CD14-positive monocyte (primary cell): ENCODE measurements around the gene OTOS. TPM values are rescaled to one million over a fixed set of nuclear protein-coding genes. Genes with fewer than 3 reads are reported as not detected.

Source experiments
- DNase-seq, 3 donors: peaks; one replicate each; pipeline ENCODE4 v3.0.0-alpha.2; 2011 to 2022
- H2AFZ ChIP-seq: 2 replicates; pipeline ENCODE4 v1.6.0; 2012; ENCODE audit warnings: mild to moderate bottlenecking, low read depth, low read length, inconsistent platforms; ENCODE audit not compliant: insufficient read depth, poor library complexity, severe bottlenecking
- H3K27ac ChIP-seq, 2 donors: 1 replicate in 1 of 2; 2 replicates in 1 of 2; pipeline ENCODE4 v1.5.1; 2012 to 2013; ENCODE audit warnings: low read length in 2 of 2, control low read depth in 1 of 2, inconsistent platforms in 1 of 2, low read depth in 1 of 2, mild to moderate bottlenecking in 1 of 2
- H3K27me3 ChIP-seq, 2 donors: one replicate each; pipeline versions ENCODE4 v1.6.0 to v1.6.1; 2011 to 2013; ENCODE audit warnings: low read length in 2 of 2; ENCODE audit not compliant: control insufficient read depth in 2 of 2, insufficient read depth in 2 of 2
- H3K36me3 ChIP-seq, 2 donors: replicated peaks in 1 of 2; 1 replicate in 1 of 2; 2 replicates in 1 of 2; pipeline versions ENCODE4 v1.5.1 to v1.6.1; 2012 to 2013; ENCODE audit warnings: low read length in 2 of 2, control low read depth in 1 of 2, inconsistent platforms in 1 of 2, mild to moderate bottlenecking in 1 of 2; ENCODE audit not compliant: insufficient read depth in 2 of 2, control insufficient read depth in 1 of 2
- H3K4me1 ChIP-seq, 2 donors: 1 replicate in 1 of 2; 2 replicates in 1 of 2; pipeline versions ENCODE4 v1.5.1 to v1.6.1; 2012 to 2013; ENCODE audit warnings: low read length in 2 of 2, control low read depth in 1 of 2, inconsistent platforms in 1 of 2, mild to moderate bottlenecking in 1 of 2, moderate library complexity in 1 of 2; ENCODE audit not compliant: insufficient read depth in 2 of 2, control insufficient read depth in 1 of 2
- H3K4me2 ChIP-seq: replicated peaks from 2 replicates; pipeline ENCODE3; 2012; ENCODE audit warnings: low read length, moderate library complexity, mild to moderate bottlenecking; ENCODE audit not compliant: poor library complexity, severe bottlenecking; ENCODE audit errors: extremely low read depth
- H3K4me3 ChIP-seq, 3 experiments: fragments of 200-600 bp in 1 of 3; sonication (generic) in 1 of 3; replicated peaks in 1 of 3; 1 replicate in 2 of 3; 2 replicates in 1 of 3; pipeline ENCODE4 v1.5.1; 2011 to 2013; ENCODE audit warnings: low read length in 3 of 3, mild to moderate bottlenecking in 3 of 3, control low read depth in 2 of 3, low read depth in 2 of 3, inconsistent platforms in 1 of 3, moderate library complexity in 1 of 3
- H3K79me2 ChIP-seq: 2 replicates; pipeline ENCODE4 v1.6.0; 2012; ENCODE audit warnings: mild to moderate bottlenecking, control low read depth, inconsistent platforms, low read length, moderate library complexity; ENCODE audit not compliant: insufficient read depth
- H3K9ac ChIP-seq: 2 replicates; pipeline ENCODE4 v1.6.0; 2017; ENCODE audit warnings: low read length, mild to moderate bottlenecking; ENCODE audit not compliant: insufficient read depth, poor library complexity, severe bottlenecking
- H3K9me3 ChIP-seq, 2 donors: replicated peaks in 1 of 2; 1 replicate in 1 of 2; 2 replicates in 1 of 2; pipeline versions ENCODE4 v1.5.1 to v1.6.1; 2012 to 2013; ENCODE audit warnings: low read length in 2 of 2, control low read depth in 1 of 2; ENCODE audit not compliant: control insufficient read depth in 1 of 2, insufficient read depth in 1 of 2
- H4K20me1 ChIP-seq: 2 replicates; pipeline ENCODE4 v1.6.0; 2012; ENCODE audit warnings: mild to moderate bottlenecking, low read length, control low read depth, moderate library complexity; ENCODE audit not compliant: insufficient read depth
- H3K27ac Mint-ChIP-seq, 7 donors: one replicate each; pipeline ENCODE4 v1.8.0; 2020; ENCODE audit warnings: mild to moderate bottlenecking in 7 of 7, mixed read lengths in 7 of 7, moderate library complexity in 6 of 7, inconsistent platforms in 2 of 7
- H3K27me3 Mint-ChIP-seq, 3 donors: one replicate each; pipeline ENCODE4 v1.8.0; 2021 to 2022; ENCODE audit warnings: low read depth in 3 of 3, mild to moderate bottlenecking in 3 of 3, mixed read lengths in 3 of 3, moderate library complexity in 3 of 3, inconsistent platforms in 1 of 3
- H3K36me3 Mint-ChIP-seq, 2 donors: one replicate each; pipeline ENCODE4 v1.8.0; 2020; ENCODE audit warnings: mixed read lengths in 2 of 2, inconsistent platforms in 1 of 2, mild to moderate bottlenecking in 1 of 2
- H3K4me1 Mint-ChIP-seq: one replicate; pipeline ENCODE4 v1.8.0; 2020; ENCODE audit warnings: mild to moderate bottlenecking, mixed read lengths
- H3K4me3 Mint-ChIP-seq, 2 donors: one replicate each; pipeline ENCODE4 v1.8.0; 2020; ENCODE audit warnings: mild to moderate bottlenecking in 2 of 2, mixed read lengths in 2 of 2, moderate library complexity in 1 of 2
- H3K9me3 Mint-ChIP-seq, 7 donors: one replicate each; pipeline ENCODE4 v1.8.0; 2020 to 2022; ENCODE audit warnings: mixed read lengths in 7 of 7, mild to moderate bottlenecking in 6 of 7, moderate library complexity in 6 of 7, inconsistent platforms in 2 of 7
- WGBS: methylation state at CpG from one replicate; pipeline ENCODE4 v1.1.5; 2013; ENCODE audit warnings: missing lambda C conversion rate; ENCODE audit not compliant: insufficient coverage; 5-methylcytosine and 5-hydroxymethylcytosine counted together
- intact Hi-C, 2 donors: fragments of 100-400 bp; cut with micrococcal nuclease; formaldehyde crosslinking; loops; one replicate each; pipeline versions ENCODE4 v1.15.0 to v1.15.1; 2023
- polyA plus RNA-seq, 3 donors: library from polyadenylated mRNA; depleted of rRNA in 1 of 3; unstranded in 2 of 3; stranded (reverse) in 1 of 3; fragments of 300-500 nt in 2 of 3; fragments of >200 nt in 1 of 3; fragmentation: Illumina TruSeq in 2 of 3; gene quantifications; 1 replicate in 2 of 3; 2 replicates in 1 of 3; pipeline ENCODE4 v1.2.3, GENCODE V29; 2012 to 2021
- TF ChIP-seq, protein P1 (sequence below): fragments of 200-600 bp; IDR thresholded peaks from one replicate; pipeline ENCODE4 v1.8.0; 2022; ENCODE audit warnings: antibody characterized with exemption, mild to moderate bottlenecking

Gene OTOS
- polyA plus RNA-seq, 3 donors = not detected

- Histone ChIP-seq H4K20me1 (no peaks in the 10 kb centered on the region), H3K36me3 (no peaks in the 10 kb centered on the region), H3K4me3 (no peak overlapping the region), H2AFZ (no peak overlapping the region), H3K4me2 (no peak overlapping the region), H3K27ac (no peak overlapping the region), H3K27me3 (peaks cover 0 to 6% of the 10 kb centered on the region in 2 donors), H3K79me2 (no peaks in the 10 kb centered on the region), H3K9ac (no peak overlapping the region), H3K9me3 (no peaks in the 10 kb centered on the region), H3K4me1 (no peaks in the 10 kb centered on the region)
- DNase-seq = no peak
- Mint-ChIP-seq H3K27me3 (peaks cover 2 to 17% (median 10%) of the 10 kb centered on the region in 3 donors), H3K9me3 (peaks cover 0 to 4% (median 1%) of the 10 kb centered on the region in 7 donors), H3K4me1 (peaks cover 4% of the 10 kb centered on the region), H3K4me3 (no peak overlapping the region), H3K36me3 (no peaks in the 10 kb centered on the region), H3K27ac (no peak overlapping the region)
- intact Hi-C loops = loop anchor here (2.0 kb wide), 2 partner anchors 82 to 1108 kb away; no protein-coding TSS in a partner anchor
- TF ChIP-seq, protein P1, sequence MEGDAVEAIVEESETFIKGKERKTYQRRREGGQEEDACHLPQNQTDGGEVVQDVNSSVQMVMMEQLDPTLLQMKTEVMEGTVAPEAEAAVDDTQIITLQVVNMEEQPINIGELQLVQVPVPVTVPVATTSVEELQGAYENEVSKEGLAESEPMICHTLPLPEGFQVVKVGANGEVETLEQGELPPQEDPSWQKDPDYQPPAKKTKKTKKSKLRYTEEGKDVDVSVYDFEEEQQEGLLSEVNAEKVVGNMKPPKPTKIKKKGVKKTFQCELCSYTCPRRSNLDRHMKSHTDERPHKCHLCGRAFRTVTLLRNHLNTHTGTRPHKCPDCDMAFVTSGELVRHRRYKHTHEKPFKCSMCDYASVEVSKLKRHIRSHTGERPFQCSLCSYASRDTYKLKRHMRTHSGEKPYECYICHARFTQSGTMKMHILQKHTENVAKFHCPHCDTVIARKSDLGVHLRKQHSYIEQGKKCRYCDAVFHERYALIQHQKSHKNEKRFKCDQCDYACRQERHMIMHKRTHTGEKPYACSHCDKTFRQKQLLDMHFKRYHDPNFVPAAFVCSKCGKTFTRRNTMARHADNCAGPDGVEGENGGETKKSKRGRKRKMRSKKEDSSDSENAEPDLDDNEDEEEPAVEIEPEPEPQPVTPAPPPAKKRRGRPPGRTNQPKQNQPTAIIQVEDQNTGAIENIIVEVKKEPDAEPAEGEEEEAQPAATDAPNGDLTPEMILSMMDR = no peak
- 85% methylated on average over 4 of the region's 5 CpGs for WGBS
These were observed 2.4 kb upstream of the OTOS start for GRCh38 chr2:240142859-240143258.

GRCh38 chr2:240142256-240142775, 1.9 kb upstream of the OTOS start:
- H3K9me3 ChIP-seq = no peaks in the 10 kb centered on the region
- no peak overlapping the region for H3K4me3 Mint-ChIP-seq
- TF ChIP-seq, protein P1 = no peak
- peaks cover 0 to under 1% of the 10 kb centered on the region in 2 donors for H3K4me1 ChIP-seq
- H3K36me3 ChIP-seq = no peaks in the 10 kb centered on the region
- H3K4me3 ChIP-seq = no peak overlapping the region
- H3K9me3 Mint-ChIP-seq = peaks cover 0 to under 1% (median 0%) of the 10 kb centered on the region in 7 donors
- H3K4me1 Mint-ChIP-seq = peaks cover 4% of the 10 kb centered on the region
- H3K4me2 ChIP-seq = no peak overlapping the region
- H3K27ac Mint-ChIP-seq = no peak overlapping the region
- no peak overlapping the region for H3K9ac ChIP-seq
- H4K20me1 ChIP-seq = no peaks in the 10 kb centered on the region
- no peak for DNase-seq
- H3K27me3 Mint-ChIP-seq = peaks cover 5 to 22% (median 13%) of the 10 kb centered on the region in 3 donors
- no peaks in the 10 kb centered on the region for H3K36me3 Mint-ChIP-seq
- no peak overlapping the region for H2AFZ ChIP-seq
- peaks cover 0 to 11% of the 10 kb centered on the region in 2 donors for H3K27me3 ChIP-seq
- no peak overlapping the region for H3K27ac ChIP-seq
- H3K79me2 ChIP-seq = no peaks in the 10 kb centered on the region
- WGBS = 98% methylated on average over 7 of the region's 16 CpGs
- intact Hi-C loops = loop anchor here (2.0 kb wide), 2 partner anchors 82 to 1108 kb away; no protein-coding TSS in a partner anchor
